HepG2 (cell line): ENCODE measurements around the gene PSMD2. TPM values are rescaled to one million over a fixed set of nuclear protein-coding genes. Genes with fewer than 3 reads are reported as not detected.

ENCODE experiments used
- ATAC-seq: fragments of 200-7000 bp; cut with Tn5 transposase; 3 replicates; pipeline ENCODE4 v1.9.1; 2020; ENCODE audit warnings: mild to moderate bottlenecking, moderate library complexity
- BruUV-seq: library from RNA; stranded (reverse); fragments of 400-500 nt; replicated peaks from 2 replicates; lab custom pipeline; 2021; lab: Mats Ljungman, UMichigan
- CTCF ChIA-PET: fragments of 300-600 bp; formaldehyde crosslinking; extraction: SDS; loops from one replicate; lab custom pipeline; 2021; ENCODE audit warnings: low total read pairs, inconsistent platforms, low intra/inter-chr PET ratio; lab: Yijun Ruan, JAX
- POLR2A ChIA-PET: fragments of 350-600 bp; sonication (Branson Sonifier 250); formaldehyde crosslinking; loops from one replicate; lab custom pipeline; 2020; ENCODE audit warnings: antibody characterized with exemption, inconsistent platforms; lab: Yijun Ruan, JAX
- DNase-seq: peaks from one replicate; pipeline ENCODE4 v3.0.0-alpha.2; 2015; ENCODE audit warnings: low spot score
- FAIRE-seq: peaks from 3 replicates; lab custom pipeline; 2011; peaks lifted over from hg19 to GRCh38; lab: Jason Lieb, UNC
- H2AFZ ChIP-seq: one replicate; pipeline ENCODE4 v1.6.1; 2011; ENCODE audit warnings: low read length, inconsistent platforms
- H3K27ac ChIP-seq: fragments of 300-600 bp; 3 replicates; pipeline ENCODE4 v1.8.0; 2011; ENCODE audit warnings: mixed run types, mild to moderate bottlenecking, mixed read lengths, low read length, inconsistent platforms; ENCODE audit not compliant: insufficient read depth; ENCODE audit errors: extremely low read length
- H3K27me3 ChIP-seq, 2 experiments: fragments of 200-600 bp in 1 of 2; 2 replicates in 1 of 2; 3 replicates in 1 of 2; pipeline versions ENCODE4 v1.6.0 to v1.8.0; 2011; ENCODE audit warnings: low read length in 2 of 2, mild to moderate bottlenecking in 2 of 2, moderate library complexity in 2 of 2, inconsistent platforms in 1 of 2; ENCODE audit not compliant: insufficient read depth in 2 of 2, control insufficient read depth in 1 of 2
- H3K36me3 ChIP-seq, 2 experiments: fragments of 200-600 bp in 1 of 2; replicated peaks in 1 of 2; 2 replicates in 1 of 2; 3 replicates in 1 of 2; pipeline versions ENCODE4 v1.5.1 to v1.8.0; 2011; ENCODE audit warnings: low read length in 2 of 2, inconsistent platforms in 1 of 2; ENCODE audit not compliant: insufficient read depth in 2 of 2, control insufficient read depth in 1 of 2
- H3K4me1 ChIP-seq: 2 replicates; pipeline ENCODE4 v1.5.1; 2012; ENCODE audit warnings: low read length, inconsistent platforms; ENCODE audit not compliant: insufficient read depth
- H3K4me2 ChIP-seq: 2 replicates; pipeline ENCODE4 v1.6.0; 2011; ENCODE audit warnings: low read depth, low read length, inconsistent platforms
- H3K4me3 ChIP-seq, 3 experiments: fragments of 200-600 bp in 1 of 3; sonication (generic), shearing (Covaris generic) in 1 of 3; replicated peaks in 1 of 3; 2 replicates each; pipeline ENCODE4 v1.5.1; 2011 to 2016; ENCODE audit warnings: low read length in 3 of 3, inconsistent platforms in 2 of 3, low read depth in 2 of 3, mild to moderate bottlenecking in 2 of 3, control low read depth in 1 of 3, mixed read lengths in 1 of 3; ENCODE audit not compliant: insufficient read depth in 1 of 3
- H3K79me2 ChIP-seq: one replicate; pipeline ENCODE4 v1.6.1; 2011; ENCODE audit warnings: low read length, inconsistent platforms; ENCODE audit not compliant: insufficient read depth
- H3K9ac ChIP-seq: 2 replicates; pipeline ENCODE4 v1.6.0; 2011; ENCODE audit warnings: mild to moderate bottlenecking, low read depth, low read length, inconsistent platforms; ENCODE audit not compliant: insufficient read depth
- H3K9me3 ChIP-seq: 2 replicates; pipeline ENCODE4 v1.5.1; 2012; ENCODE audit warnings: mild to moderate bottlenecking, low read length
- H4K20me1 ChIP-seq: 2 replicates; pipeline ENCODE4 v1.6.0; 2011; ENCODE audit warnings: inconsistent platforms, mild to moderate bottlenecking, low read length, moderate library complexity; ENCODE audit not compliant: insufficient read depth
- HINFP ChIP-seq: sonication (generic); formaldehyde crosslinking; IDR thresholded peaks from 2 replicates; pipeline ENCODE4 v1.4.0; 2020; ENCODE audit warnings: low read depth, mild to moderate bottlenecking, missing genetic modification reagents
- ZBTB33 ChIP-seq: sonication (generic); formaldehyde crosslinking; IDR thresholded peaks from 2 replicates; pipeline ENCODE4 v1.4.0; 2020; ENCODE audit warnings: missing genetic modification reagents
- ZBTB46 ChIP-seq: sonication (generic); formaldehyde crosslinking; IDR thresholded peaks from 2 replicates; pipeline ENCODE4 v1.4.0; 2020; ENCODE audit warnings: mild to moderate bottlenecking, missing genetic modification reagents, borderline replicate concordance
- ZNF503 ChIP-seq: sonication (generic); formaldehyde crosslinking; IDR thresholded peaks from 2 replicates; pipeline ENCODE4 v1.4.0; 2020; ENCODE audit warnings: missing genetic modification reagents
- WGBS: methylation state at CpG from one replicate; pipeline ENCODE4 v1.1.6; 2017; ENCODE audit warnings: low lambda C conversion rate; 5-methylcytosine and 5-hydroxymethylcytosine counted together
- in situ Hi-C: cut with HindIII; loops from 2 replicates; pipeline ENCODE4 v1.10.0; 2017; ENCODE audit warnings: low pct_unique_long_range_greater_than_20kb; ENCODE audit not compliant: extremely low pct_ligation_motif_present
- intact Hi-C: fragments of 100-400 bp; cut with micrococcal nuclease; formaldehyde crosslinking; loops from one replicate; pipeline ENCODE4 v1.10.0; 2022; ENCODE audit not compliant: unreplicated experiment
- polyA plus RNA-seq, 8 experiments: library from polyadenylated mRNA; depleted of rRNA in 3 of 8; stranded (reverse) in 7 of 8; unstranded in 1 of 8; fragments of >200 nt; fragmentation: Illumina TruSeq in 4 of 8; extraction: Trizol in 4 of 8; gene quantifications; 2 replicates each; pipeline versions ENCODE4 v1.2.1 to v1.2.3, GENCODE V29; 2011 to 2016; ENCODE audit warnings: low read depth in 4 of 8, missing spikeins in 1 of 8, mixed read lengths in 1 of 8; ENCODE audit not compliant: insufficient read depth in 1 of 8
- total RNA-seq, 5 experiments: library from RNA; depleted of rRNA; stranded (reverse); fragments of >200 nt; fragmentation: Illumina TruSeq; extraction: Trizol; gene quantifications; 2 replicates each; pipeline ENCODE4 v1.2.3, GENCODE V29; 2016; ENCODE audit warnings: low read depth in 1 of 5

PSMD2 gene
- total and polyA plus RNA-seq, 2 of the 13 experiments (the other 11 are each of a cell fraction or from before 2014, with no cell fraction given), result 125 to 200 TPM

GRCh38 chr3:184283681-184284080 lies 15.4 kb upstream of the PSMD2 start:
- Histone ChIP-seq H3K9me3 (no peaks in the 10 kb centered on the region), H4K20me1 (0 out of 2 replicates have a peak, but pooled peaks cover 3% of the 10 kb centered on the region), H3K36me3 (no peaks in the 10 kb centered on the region), H3K4me2 (no peak overlapping the region), H3K27me3 (peaks cover 3 to 45% of the 10 kb centered on the region in 2 experiments), H3K4me3 (no peak overlapping the region), H3K27ac (no peak overlapping the region), H3K4me1 (no peaks in the 10 kb centered on the region), H3K79me2 (no peaks in the 10 kb centered on the region), H3K9ac (no peak overlapping the region), H2AFZ (no peak overlapping the region)
- ChIA-PET POLR2A (no interaction called here), CTCF (no interaction called here)
- intact Hi-C loops (loop anchor here (2.0 to 10.0 kb wide), 2 partner anchors 35 to 59 kb away; partner anchors contain the start of genes ALG3, EEF1AKMT4 and VWA5B2), in situ Hi-C loops (no loop called here)
- WGBS, result 50% methylated on average over 1 of the region's 8 CpGs
- DNase-seq (no peak), FAIRE-seq (no peak), ATAC-seq (no peak)
- TF ChIP-seq ZBTB33 (no peak), ZNF503 (no peak), HINFP (CRISPR knock-in tag) (no peak), ZBTB46 (CRISPR knock-in tag) (no peak)
- BruUV-seq, result no TSS peak
